NCI-H524 treated with DMSO at 0.1 percent for 48 hours (cell line): Measurements from ENCODE around the gene MCM6.
"Not testable (repeated sequence)": the region's sequence is repeated elsewhere in the genome, so short reads cannot be mapped to it uniquely, and the experiment has no call there.

Source experiments
- DNase-seq: peaks from one replicate; lab custom pipeline; 2025; lab: John Stamatoyannopoulos, UW

Gene MCM6

DNA sequence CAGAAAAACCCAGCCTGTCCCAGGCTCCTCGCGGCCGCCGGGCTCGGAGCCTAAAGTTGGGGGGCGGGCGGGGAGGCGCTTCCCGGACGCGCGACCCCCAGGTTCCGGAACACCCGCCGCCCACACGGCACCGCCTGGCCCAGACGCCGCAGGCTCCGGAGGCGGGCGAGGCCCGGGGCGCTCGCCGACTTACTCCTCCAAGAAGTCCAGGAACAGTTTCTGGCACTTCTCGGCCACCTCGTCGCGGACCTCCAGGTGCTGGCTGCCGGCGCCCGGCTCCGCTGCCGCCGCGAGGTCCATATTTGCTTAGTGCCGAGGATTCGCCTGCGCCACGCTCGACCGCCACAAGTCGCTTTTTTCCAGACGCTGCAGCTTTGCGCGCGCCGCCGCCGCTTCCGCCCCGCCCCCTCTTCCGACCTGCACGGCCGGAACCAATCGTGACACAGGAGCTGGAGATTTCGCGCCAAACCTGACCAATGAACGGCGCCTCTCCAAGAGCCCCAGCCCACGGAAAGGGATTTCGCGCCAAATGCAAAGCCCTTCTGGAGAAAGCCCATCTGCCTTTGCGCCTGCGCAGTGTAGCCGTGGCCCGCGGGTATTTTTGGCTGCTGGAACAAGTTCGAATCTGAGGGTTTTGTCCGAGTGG lies at the start of gene MCM6:
MCM6 (minus strand) TSS at position 378 of the 646 bp plus-strand sequence; CDS start at position 300, 78 bp downstream.
- DNase-seq = peak; percentile 69

DNA sequence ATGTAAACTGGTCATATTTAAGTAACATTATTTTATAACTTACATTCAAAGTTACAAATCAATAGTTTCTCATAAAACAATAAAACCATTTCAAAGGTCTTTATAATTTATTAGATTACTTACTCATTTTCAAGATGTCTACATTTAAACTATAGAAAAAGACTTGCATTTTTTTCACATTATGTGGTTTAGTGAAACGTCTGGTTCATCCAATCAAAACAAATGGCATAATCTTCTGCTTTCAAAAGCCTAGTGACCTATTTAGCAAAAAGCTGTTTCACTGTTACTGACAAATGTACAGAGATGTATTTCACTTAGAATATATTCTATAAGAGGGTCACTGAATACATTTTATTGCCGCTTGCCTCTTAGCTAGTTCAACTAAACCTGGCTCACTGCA lies 49.3 kb upstream of the MCM6 start:
- DNase-seq = no peak

- DNase-seq = no peak
Observed at GRCh38 chr2:135916207-135916606, 40.0 kb upstream of the MCM6 start.

DNA sequence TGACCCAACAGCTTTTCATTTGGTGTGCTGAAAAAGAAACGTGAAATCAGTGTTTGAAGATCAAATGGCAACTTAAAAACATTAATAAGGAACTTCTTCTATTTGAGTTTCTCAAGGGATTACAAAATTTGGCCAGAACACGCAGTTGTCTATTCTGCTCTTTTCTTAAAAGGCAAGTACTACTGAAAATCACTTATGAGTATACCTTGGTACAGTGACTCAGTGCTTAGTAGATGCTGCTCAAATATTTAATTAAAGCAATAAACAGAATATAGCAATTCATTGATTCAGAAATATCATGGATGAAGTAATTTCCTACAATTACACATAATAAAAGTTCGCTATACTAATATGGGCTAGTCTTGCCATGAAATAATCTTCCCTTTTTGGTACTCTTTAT lies 38.2 kb upstream of the MCM6 start:
- no peak for DNase-seq

DNA sequence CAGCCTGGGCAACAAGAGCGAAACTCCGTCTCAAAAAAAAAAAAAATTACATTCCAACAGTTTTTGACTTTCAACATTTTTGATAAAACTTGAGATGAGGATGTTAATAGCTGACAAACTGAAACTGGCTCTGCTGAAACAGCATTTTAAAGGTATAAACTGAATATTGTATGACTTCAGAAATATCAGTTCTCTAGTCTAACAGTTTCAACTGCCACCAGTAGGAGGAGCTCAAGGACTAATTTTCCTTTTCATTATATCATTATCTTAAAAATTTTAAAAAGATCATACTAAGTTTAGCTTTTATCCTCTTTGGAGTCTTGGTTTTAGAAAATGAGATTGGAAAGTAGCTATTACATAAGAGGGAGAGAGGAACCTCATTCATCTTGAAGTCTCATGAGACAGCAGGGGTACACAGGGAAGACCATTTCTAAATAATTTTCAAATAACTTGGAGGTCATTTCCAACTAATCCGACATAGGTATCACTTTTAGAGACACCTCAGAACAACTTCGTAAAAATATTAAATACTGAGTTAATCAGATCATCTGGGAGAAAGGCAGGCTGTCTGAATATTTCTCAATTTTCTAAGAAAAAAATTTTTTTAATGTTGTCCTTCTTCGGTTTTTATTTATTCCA lies 37.6 kb upstream of the MCM6 start:
- no peak for DNase-seq

DNA sequence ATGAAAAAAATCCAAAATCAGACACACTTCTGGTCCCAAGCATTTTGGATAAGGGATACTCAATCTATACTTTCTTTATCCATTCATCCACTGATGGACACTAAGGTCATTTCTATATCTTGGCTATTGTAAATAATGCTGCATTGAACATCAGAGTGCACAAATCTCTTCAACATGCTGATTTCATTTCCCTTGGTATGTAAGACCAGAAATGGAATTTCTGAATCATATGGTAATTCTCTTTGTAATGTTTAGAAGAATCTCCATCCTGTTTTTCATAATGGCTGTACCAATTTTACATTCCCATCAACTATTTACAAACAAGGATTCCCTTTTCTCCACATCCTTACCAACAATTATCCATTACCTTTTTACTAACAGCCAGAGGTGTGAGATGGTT lies 33.7 kb upstream of the MCM6 start:
- no peak for DNase-seq

DNA sequence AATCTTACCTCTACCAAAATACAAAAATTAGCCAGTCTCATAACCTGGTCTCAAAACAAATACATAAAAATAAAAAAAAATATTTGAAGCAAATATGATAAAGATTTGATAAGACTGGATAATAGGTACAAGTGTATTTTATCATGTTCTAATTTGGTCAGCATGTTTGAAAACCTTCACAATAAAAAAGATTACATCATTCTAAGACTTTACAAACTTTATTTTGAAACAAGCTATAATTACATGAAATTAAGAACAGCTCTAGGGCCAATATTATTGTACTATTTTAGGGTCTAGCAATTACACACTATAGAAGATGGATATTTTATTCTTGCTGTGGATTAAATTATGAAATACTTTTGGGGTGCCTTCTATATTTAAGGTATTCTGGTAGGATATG lies 29.4 kb upstream of the MCM6 start:
- DNase-seq = no peak

DNA sequence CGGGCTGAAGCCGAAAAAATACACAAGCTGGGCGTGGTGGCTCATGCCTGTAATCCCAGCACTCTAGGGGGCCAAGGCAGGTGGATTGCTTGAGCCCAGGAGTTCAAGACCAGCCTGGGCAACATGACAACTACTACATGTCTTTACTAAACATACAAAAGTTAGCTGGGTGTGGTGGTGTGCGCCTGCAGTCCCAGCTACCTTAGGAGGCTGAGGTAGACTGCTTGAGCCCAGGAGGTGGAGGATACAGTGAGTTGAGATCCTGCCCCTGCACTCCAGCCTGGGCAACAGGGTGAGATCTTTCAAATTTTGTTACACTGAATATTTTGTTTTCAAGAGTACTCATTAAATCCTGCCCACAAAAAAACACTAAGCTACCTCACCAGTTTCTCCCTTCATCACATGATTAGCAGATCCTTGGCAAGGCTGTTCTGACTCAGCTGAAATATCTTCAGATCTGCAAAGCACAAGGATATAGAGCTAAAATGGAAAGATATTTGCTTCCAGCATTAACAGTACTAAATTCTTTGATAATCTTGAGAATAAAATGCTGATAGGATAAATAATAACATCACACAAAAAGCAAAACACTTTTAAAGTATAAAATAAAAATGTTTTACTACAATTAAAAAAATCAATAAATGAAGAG lies 28.2 kb upstream of the MCM6 start:
- DNase-seq = no peak

DNA sequence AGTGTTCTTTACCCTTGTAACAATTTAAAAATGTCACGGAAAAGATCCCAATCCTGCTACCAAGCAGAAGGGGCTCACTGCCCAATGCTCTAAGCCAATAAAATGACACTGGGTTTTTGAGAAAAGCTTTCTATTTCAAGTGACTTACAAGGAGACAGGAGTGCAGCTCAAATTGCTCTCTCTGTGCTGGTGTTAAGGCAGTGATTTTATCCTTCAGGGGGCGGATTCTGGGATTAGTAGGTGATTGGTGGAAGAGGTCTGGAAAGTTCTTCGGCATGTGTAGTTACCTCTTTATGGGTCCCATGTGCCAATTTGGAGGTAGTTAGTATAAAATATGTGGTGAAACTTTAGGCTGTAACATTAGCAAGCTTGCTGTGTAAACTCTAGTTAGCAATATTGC lies 27.4 kb upstream of the MCM6 start:
- DNase-seq = no peak

GRCh38 chr2:135899567-135899966 lies 23.3 kb upstream of the MCM6 start:
- DNase-seq = no peak

- DNase-seq = no peak
Observed at GRCh38 chr2:135898234-135898786, 22.1 kb upstream of the MCM6 start.

- DNase-seq = no peak
Observed at GRCh38 chr2:135894930-135895329, 18.7 kb upstream of the MCM6 start.

GRCh38 chr2:135893374-135893794 lies 17.1 kb upstream of the MCM6 start:
- no peak for DNase-seq

GRCh38 chr2:135890835-135891234 lies 14.6 kb upstream of the MCM6 start:
- DNase-seq = no peak

- DNase-seq = no peak
Observed at GRCh38 chr2:135890149-135890548, 13.9 kb upstream of the MCM6 start.

DNA sequence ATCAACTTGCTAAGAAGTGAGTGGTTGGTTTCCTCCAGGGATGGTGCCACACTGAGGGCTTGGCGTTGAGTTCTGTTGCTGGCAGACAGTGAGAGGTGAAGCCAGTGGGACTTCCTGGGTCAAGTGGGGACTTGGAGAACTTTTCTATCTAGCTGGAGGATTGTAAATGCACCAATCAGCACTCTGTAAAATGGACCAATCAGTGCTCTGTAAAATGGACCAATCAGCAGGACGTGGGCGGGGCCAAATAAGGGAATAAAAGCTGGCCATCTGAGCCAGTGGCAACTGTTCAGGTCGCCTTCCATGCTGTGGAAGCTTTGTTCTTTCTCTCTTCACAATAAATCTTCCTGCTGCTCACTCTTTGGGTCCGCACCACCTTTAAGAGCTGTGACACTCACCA lies 12.3 kb upstream of the MCM6 start:
- DNase-seq = not testable (repeated sequence)

GRCh38 chr2:135885709-135886108 lies 9.5 kb upstream of the MCM6 start:
- DNase-seq = no peak

DNA sequence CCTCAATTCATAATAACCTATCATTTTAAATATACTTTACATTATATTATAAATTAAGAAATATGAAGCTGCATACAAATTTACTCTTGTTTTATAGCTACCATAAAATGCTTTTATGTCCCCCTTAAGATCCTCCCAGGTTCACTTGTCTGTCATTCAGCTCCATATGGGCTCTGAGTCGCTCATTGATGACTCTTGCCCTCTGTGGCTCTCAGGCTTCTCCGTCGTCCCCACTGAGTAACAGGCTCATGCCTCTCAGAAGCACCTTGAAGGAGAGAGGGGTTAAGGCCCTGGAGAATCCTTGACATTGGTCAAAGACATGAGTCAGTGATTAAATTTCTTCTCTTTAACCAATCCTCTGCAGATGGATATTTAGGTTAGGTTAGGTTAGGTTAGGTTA lies 6.2 kb upstream of the MCM6 start:
- DNase-seq = peak; percentile 72

- DNase-seq = not testable (repeated sequence)
Observed at GRCh38 chr2:135876770-135877169, 527 bp upstream of the MCM6 start.

DNA sequence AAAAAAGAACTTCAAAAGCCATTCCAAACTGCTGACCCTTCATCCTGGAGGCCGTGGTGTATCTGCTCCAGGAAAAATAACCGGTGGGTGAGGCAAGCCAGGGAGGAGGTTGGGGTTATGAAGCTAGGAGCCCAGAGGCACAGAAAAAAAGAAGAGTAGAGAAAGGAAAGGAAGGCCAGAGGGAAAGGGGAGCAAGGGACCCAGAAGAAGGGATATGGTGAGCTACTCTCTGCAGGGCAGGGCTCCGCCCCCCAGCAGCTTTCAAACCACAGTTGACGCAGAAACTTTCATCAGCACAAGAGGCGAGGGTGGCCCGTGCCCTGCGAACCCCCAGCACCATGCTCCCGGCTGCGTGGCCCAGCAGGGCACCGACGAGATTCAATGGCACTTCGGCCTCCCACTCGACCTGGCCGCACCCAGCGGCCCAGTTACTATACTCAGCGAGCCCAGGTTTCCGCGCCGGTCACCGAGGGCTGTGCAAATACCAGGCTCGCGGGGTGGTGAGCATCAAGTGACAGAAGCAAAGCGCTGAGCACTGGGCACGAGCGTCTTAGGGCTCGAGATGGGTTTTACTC lies 665 bp downstream of the MCM6 start:
- DNase-seq = no peak

GRCh38 chr2:135874777-135875365 lies 1.4 kb downstream of the MCM6 start:
- no peak for DNase-seq

DNA sequence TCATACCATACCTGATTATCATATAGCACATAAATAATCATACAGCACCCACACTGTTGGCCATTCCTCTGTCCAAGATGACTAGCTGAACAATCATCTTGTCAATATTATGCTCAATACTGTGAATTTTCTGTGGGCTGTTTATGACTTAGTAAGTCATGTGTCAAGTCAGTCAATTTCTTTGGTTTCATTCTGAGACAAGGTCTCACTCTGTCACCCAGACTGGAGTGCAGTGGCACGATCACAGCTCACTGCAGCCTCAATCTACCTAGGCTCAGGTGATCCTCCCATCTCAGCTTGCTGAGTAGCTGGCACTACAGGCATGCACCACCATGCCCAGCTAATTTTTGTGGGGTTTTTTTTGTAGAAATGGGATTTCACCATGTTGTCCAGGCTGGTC lies 5.7 kb downstream of the MCM6 start:
- no peak for DNase-seq
